CD14-positive monocyte (primary cell): ENCODE results near the gene RRAGA. TPM values are rescaled to one million over a fixed set of nuclear protein-coding genes. Genes with fewer than 3 reads are reported as not detected.

ENCODE experiments used
- DNase-seq, 3 donors: peaks; one replicate each; pipeline ENCODE4 v3.0.0-alpha.2; 2011 to 2022
- H2AFZ ChIP-seq: 2 replicates; pipeline ENCODE4 v1.6.0; 2012; ENCODE audit warnings: mild to moderate bottlenecking, low read depth, low read length, inconsistent platforms; ENCODE audit not compliant: insufficient read depth, poor library complexity, severe bottlenecking
- H3K27ac ChIP-seq, 2 donors: 1 replicate in 1 of 2; 2 replicates in 1 of 2; pipeline ENCODE4 v1.5.1; 2012 to 2013; ENCODE audit warnings: low read length in 2 of 2, control low read depth in 1 of 2, inconsistent platforms in 1 of 2, low read depth in 1 of 2, mild to moderate bottlenecking in 1 of 2
- H3K27me3 ChIP-seq, 2 donors: one replicate each; pipeline versions ENCODE4 v1.6.0 to v1.6.1; 2011 to 2013; ENCODE audit warnings: low read length in 2 of 2; ENCODE audit not compliant: control insufficient read depth in 2 of 2, insufficient read depth in 2 of 2
- H3K36me3 ChIP-seq, 2 donors: replicated peaks in 1 of 2; 1 replicate in 1 of 2; 2 replicates in 1 of 2; pipeline versions ENCODE4 v1.5.1 to v1.6.1; 2012 to 2013; ENCODE audit warnings: low read length in 2 of 2, control low read depth in 1 of 2, inconsistent platforms in 1 of 2, mild to moderate bottlenecking in 1 of 2; ENCODE audit not compliant: insufficient read depth in 2 of 2, control insufficient read depth in 1 of 2
- H3K4me1 ChIP-seq, 2 donors: 1 replicate in 1 of 2; 2 replicates in 1 of 2; pipeline versions ENCODE4 v1.5.1 to v1.6.1; 2012 to 2013; ENCODE audit warnings: low read length in 2 of 2, control low read depth in 1 of 2, inconsistent platforms in 1 of 2, mild to moderate bottlenecking in 1 of 2, moderate library complexity in 1 of 2; ENCODE audit not compliant: insufficient read depth in 2 of 2, control insufficient read depth in 1 of 2
- H3K4me2 ChIP-seq: replicated peaks from 2 replicates; pipeline ENCODE3; 2012; ENCODE audit warnings: low read length, moderate library complexity, mild to moderate bottlenecking; ENCODE audit not compliant: poor library complexity, severe bottlenecking; ENCODE audit errors: extremely low read depth
- H3K4me3 ChIP-seq, 3 experiments: fragments of 200-600 bp in 1 of 3; sonication (generic) in 1 of 3; replicated peaks in 1 of 3; 1 replicate in 2 of 3; 2 replicates in 1 of 3; pipeline ENCODE4 v1.5.1; 2011 to 2013; ENCODE audit warnings: low read length in 3 of 3, mild to moderate bottlenecking in 3 of 3, control low read depth in 2 of 3, low read depth in 2 of 3, inconsistent platforms in 1 of 3, moderate library complexity in 1 of 3
- H3K79me2 ChIP-seq: 2 replicates; pipeline ENCODE4 v1.6.0; 2012; ENCODE audit warnings: mild to moderate bottlenecking, control low read depth, inconsistent platforms, low read length, moderate library complexity; ENCODE audit not compliant: insufficient read depth
- H3K9ac ChIP-seq: 2 replicates; pipeline ENCODE4 v1.6.0; 2017; ENCODE audit warnings: low read length, mild to moderate bottlenecking; ENCODE audit not compliant: insufficient read depth, poor library complexity, severe bottlenecking
- H3K9me3 ChIP-seq, 2 donors: replicated peaks in 1 of 2; 1 replicate in 1 of 2; 2 replicates in 1 of 2; pipeline versions ENCODE4 v1.5.1 to v1.6.1; 2012 to 2013; ENCODE audit warnings: low read length in 2 of 2, control low read depth in 1 of 2; ENCODE audit not compliant: control insufficient read depth in 1 of 2, insufficient read depth in 1 of 2
- H4K20me1 ChIP-seq: 2 replicates; pipeline ENCODE4 v1.6.0; 2012; ENCODE audit warnings: mild to moderate bottlenecking, low read length, control low read depth, moderate library complexity; ENCODE audit not compliant: insufficient read depth
- H3K27ac Mint-ChIP-seq, 7 donors: one replicate each; pipeline ENCODE4 v1.8.0; 2020; ENCODE audit warnings: mild to moderate bottlenecking in 7 of 7, mixed read lengths in 7 of 7, moderate library complexity in 6 of 7, inconsistent platforms in 2 of 7
- H3K27me3 Mint-ChIP-seq, 3 donors: one replicate each; pipeline ENCODE4 v1.8.0; 2021 to 2022; ENCODE audit warnings: low read depth in 3 of 3, mild to moderate bottlenecking in 3 of 3, mixed read lengths in 3 of 3, moderate library complexity in 3 of 3, inconsistent platforms in 1 of 3
- H3K36me3 Mint-ChIP-seq, 2 donors: one replicate each; pipeline ENCODE4 v1.8.0; 2020; ENCODE audit warnings: mixed read lengths in 2 of 2, inconsistent platforms in 1 of 2, mild to moderate bottlenecking in 1 of 2
- H3K4me1 Mint-ChIP-seq: one replicate; pipeline ENCODE4 v1.8.0; 2020; ENCODE audit warnings: mild to moderate bottlenecking, mixed read lengths
- H3K4me3 Mint-ChIP-seq, 2 donors: one replicate each; pipeline ENCODE4 v1.8.0; 2020; ENCODE audit warnings: mild to moderate bottlenecking in 2 of 2, mixed read lengths in 2 of 2, moderate library complexity in 1 of 2
- H3K9me3 Mint-ChIP-seq, 7 donors: one replicate each; pipeline ENCODE4 v1.8.0; 2020 to 2022; ENCODE audit warnings: mixed read lengths in 7 of 7, mild to moderate bottlenecking in 6 of 7, moderate library complexity in 6 of 7, inconsistent platforms in 2 of 7
- WGBS: methylation state at CpG from one replicate; pipeline ENCODE4 v1.1.5; 2013; ENCODE audit warnings: missing lambda C conversion rate; ENCODE audit not compliant: insufficient coverage; 5-methylcytosine and 5-hydroxymethylcytosine counted together
- intact Hi-C, 2 donors: fragments of 100-400 bp; cut with micrococcal nuclease; formaldehyde crosslinking; loops; one replicate each; pipeline versions ENCODE4 v1.15.0 to v1.15.1; 2023
- polyA plus RNA-seq, 3 donors: library from polyadenylated mRNA; depleted of rRNA in 1 of 3; unstranded in 2 of 3; stranded (reverse) in 1 of 3; fragments of 300-500 nt in 2 of 3; fragments of >200 nt in 1 of 3; fragmentation: Illumina TruSeq in 2 of 3; gene quantifications; 1 replicate in 2 of 3; 2 replicates in 1 of 3; pipeline ENCODE4 v1.2.3, GENCODE V29; 2012 to 2021
- TF ChIP-seq, protein P1 (sequence below): fragments of 200-600 bp; IDR thresholded peaks from one replicate; pipeline ENCODE4 v1.8.0; 2022; ENCODE audit warnings: antibody characterized with exemption, mild to moderate bottlenecking

The RRAGA gene
- polyA plus RNA-seq, 3 donors = 21.5 to 115 (median 93.9) TPM

DNA sequence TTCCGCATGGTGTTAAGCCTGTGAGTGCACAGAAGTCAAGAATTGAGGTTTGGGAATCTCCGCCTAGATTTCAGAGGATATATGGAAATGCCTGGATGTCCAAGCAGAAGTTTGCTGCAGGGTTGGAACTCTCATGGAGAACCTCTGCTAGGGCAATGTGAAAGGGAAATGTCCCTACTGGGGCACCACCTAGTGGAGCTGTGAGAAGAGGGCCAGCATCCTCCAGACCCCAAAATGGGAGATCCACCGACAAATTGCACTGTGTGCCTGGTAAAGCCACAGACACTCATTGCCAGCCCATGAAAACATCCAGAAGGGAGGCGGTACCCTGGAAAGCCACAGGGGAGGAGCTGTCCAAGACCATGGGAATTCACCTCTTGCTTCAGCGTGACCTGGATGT is 12.6 kb upstream of the RRAGA start:
- no peak overlapping the region for H3K27ac ChIP-seq
- WGBS = 100% methylated on average over 5 of the region's 5 CpGs
- no peaks in the 10 kb centered on the region for H3K9me3 ChIP-seq
- H3K4me2 ChIP-seq = no peak overlapping the region
- no peaks in the 10 kb centered on the region for H4K20me1 ChIP-seq
- Mint-ChIP-seq H3K27me3 (peaks cover 0 to 6% (median 0%) of the 10 kb centered on the region in 3 donors), H3K36me3 (no peaks in the 10 kb centered on the region), H3K27ac (peak overlapping the region in 2 of 7 donors; percentile 42 to 59), H3K4me1 (no peaks in the 10 kb centered on the region), H3K9me3 (peaks cover 0 to 3% (median 0%) of the 10 kb centered on the region in 7 donors), H3K4me3 (no peak overlapping the region)
- no peaks in the 10 kb centered on the region for H3K36me3 ChIP-seq
- no peaks in the 10 kb centered on the region for H3K4me1 ChIP-seq
- H3K9ac ChIP-seq = no peak overlapping the region
- no peak for DNase-seq
- H3K27me3 ChIP-seq = no peaks in the 10 kb centered on the region
- no peak overlapping the region for H3K4me3 ChIP-seq
- no peak overlapping the region for H2AFZ ChIP-seq
- H3K79me2 ChIP-seq = no peaks in the 10 kb centered on the region
- intact Hi-C loops = no loop called here
- TF ChIP-seq, protein P1, sequence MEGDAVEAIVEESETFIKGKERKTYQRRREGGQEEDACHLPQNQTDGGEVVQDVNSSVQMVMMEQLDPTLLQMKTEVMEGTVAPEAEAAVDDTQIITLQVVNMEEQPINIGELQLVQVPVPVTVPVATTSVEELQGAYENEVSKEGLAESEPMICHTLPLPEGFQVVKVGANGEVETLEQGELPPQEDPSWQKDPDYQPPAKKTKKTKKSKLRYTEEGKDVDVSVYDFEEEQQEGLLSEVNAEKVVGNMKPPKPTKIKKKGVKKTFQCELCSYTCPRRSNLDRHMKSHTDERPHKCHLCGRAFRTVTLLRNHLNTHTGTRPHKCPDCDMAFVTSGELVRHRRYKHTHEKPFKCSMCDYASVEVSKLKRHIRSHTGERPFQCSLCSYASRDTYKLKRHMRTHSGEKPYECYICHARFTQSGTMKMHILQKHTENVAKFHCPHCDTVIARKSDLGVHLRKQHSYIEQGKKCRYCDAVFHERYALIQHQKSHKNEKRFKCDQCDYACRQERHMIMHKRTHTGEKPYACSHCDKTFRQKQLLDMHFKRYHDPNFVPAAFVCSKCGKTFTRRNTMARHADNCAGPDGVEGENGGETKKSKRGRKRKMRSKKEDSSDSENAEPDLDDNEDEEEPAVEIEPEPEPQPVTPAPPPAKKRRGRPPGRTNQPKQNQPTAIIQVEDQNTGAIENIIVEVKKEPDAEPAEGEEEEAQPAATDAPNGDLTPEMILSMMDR = no peak

DNA sequence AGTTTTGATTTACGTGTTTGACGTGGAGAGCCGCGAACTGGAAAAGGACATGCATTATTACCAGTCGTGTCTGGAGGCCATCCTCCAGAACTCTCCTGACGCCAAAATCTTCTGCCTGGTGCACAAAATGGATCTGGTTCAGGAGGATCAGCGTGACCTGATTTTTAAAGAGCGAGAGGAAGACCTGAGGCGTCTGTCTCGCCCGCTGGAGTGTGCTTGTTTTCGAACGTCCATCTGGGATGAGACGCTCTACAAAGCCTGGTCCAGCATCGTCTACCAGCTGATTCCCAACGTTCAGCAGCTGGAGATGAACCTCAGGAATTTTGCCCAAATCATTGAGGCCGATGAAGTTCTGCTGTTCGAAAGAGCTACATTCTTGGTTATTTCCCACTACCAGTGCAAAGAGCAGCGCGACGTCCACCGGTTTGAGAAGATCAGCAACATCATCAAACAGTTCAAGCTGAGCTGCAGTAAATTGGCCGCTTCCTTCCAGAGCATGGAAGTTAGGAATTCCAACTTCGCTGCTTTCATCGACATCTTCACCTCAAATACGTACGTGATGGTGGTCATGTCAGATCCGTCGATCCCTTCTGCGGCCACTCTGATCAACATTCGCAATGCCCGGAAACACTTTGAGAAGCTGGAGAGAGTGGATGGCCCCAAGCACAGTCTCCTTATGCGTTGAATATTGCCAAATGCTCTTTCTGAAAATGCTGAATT is 850 bp downstream of the RRAGA start:
- Mint-ChIP-seq H3K9me3 (no peaks in the 10 kb centered on the region), H3K4me3 (peak overlapping the region; percentile 95 to 96), H3K36me3 (peaks cover 6% of the 10 kb centered on the region in 2 donors), H3K27me3 (peaks cover 0 to 2% (median 0%) of the 10 kb centered on the region in 3 donors), H3K27ac (peak overlapping the region; percentile 92 to 97 (median 97)), H3K4me1 (peaks cover 37% of the 10 kb centered on the region)
- Histone ChIP-seq H3K4me3 (peak overlapping the region; percentile 85 to 96 (median 89)), H3K9ac (peak overlapping the region; percentile 94), H3K79me2 (peaks cover 25% of the 10 kb centered on the region), H2AFZ (peak overlapping the region; percentile 90), H3K4me1 (peaks cover 27 to 31% of the 10 kb centered on the region in 2 donors), H3K9me3 (no peaks in the 10 kb centered on the region), H3K4me2 (peak overlapping the region; percentile 100), H4K20me1 (peaks cover 13% of the 10 kb centered on the region), H3K27me3 (no peaks in the 10 kb centered on the region), H3K27ac (peak overlapping the region; percentile 93 to 95), H3K36me3 (no peaks in the 10 kb centered on the region)
- peak in 1 of 3 donors; percentile 6 for DNase-seq
- intact Hi-C loops = loop anchor here in 1 of 2 donors (2.0 to 10.0 kb wide), 4 partner anchors 55 to 332 kb away; partner anchors contain the start of genes DENND4C, HAUS6 and RPS6
- WGBS = 2% methylated on average over 24 of the region's 33 CpGs
- TF ChIP-seq, protein P1 = no peak
